ENCODE measurements around the gene C17orf100. TPM values are rescaled to one million over a fixed set of nuclear protein-coding genes. Genes with fewer than 3 reads are reported as not detected.

C17orf100 gene
- total and polyA plus RNA-seq, 4 donors: 0.56 to 33.2 (median 2.7) TPM

DNA sequence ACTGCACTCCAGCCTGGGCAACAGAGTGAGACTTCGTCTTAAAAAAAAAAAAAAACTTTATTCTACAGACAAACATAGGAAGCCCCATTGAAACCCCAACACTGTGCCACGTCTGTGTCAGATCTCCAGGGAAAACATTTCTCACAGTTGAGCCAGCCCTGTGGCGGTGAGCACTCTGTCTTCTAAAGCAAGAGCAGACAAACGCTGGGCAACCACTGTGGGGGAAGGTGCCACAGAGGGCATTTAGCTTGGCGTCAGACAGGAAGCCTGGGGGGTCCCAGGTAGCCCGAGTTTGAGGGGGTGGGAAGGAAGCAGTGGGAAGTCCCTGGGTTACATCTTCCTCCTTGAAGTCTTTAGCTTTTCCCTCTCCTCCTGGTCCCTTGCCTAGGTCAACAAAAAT, 16.0 kb downstream of the C17orf100 start:
- Histone ChIP-seq H3K36me3 (ENCODE audit: control insufficient read depth in 4 of 4, insufficient read depth in 3 of 4, low read depth in 1 of 4, low read length in 3 of 4) (no peaks in the 10 kb centered on the region), H3K4me3 (ENCODE audit: low read depth in 1 of 3, low read length in 3 of 3) (no peak overlapping the region), H3K9ac (ENCODE audit: low read depth in 1 of 2, low read length in 2 of 2) (no peak overlapping the region), H3K9me3 (ENCODE audit: control insufficient read depth in 4 of 4, low read length in 3 of 4) (no peaks in the 10 kb centered on the region), H3K27me3 (ENCODE audit: control insufficient read depth in 4 of 4, insufficient read depth in 4 of 4, low read length in 3 of 4) (no peaks in the 10 kb centered on the region), H3K27ac (ENCODE audit: low read depth in 1 of 2, low read length in 2 of 2) (no peak overlapping the region), H3K4me1 (ENCODE audit: control insufficient read depth in 4 of 4, insufficient read depth in 4 of 4, low read length in 3 of 4) (peaks cover 2 to 12% (median 9%) of the 10 kb centered on the region in 4 donors)
- WGBS: 70% methylated on average over 6 of the region's 6 CpGs
- no peak for DNase-seq (ENCODE audit: low spot score)
- TF ChIP-seq GABPA (IDR thresholded peaks at IDR 0.05 in 1 of 2, conservative IDR thresholded peaks at IDR 0.05 in 1 of 2) (no peak), JUND (IDR thresholded peaks at IDR 0.05) (no peak), EGR1 (IDR thresholded peaks at IDR 0.05; ENCODE audit: low read depth in 2 of 2) (no peak)

DNA sequence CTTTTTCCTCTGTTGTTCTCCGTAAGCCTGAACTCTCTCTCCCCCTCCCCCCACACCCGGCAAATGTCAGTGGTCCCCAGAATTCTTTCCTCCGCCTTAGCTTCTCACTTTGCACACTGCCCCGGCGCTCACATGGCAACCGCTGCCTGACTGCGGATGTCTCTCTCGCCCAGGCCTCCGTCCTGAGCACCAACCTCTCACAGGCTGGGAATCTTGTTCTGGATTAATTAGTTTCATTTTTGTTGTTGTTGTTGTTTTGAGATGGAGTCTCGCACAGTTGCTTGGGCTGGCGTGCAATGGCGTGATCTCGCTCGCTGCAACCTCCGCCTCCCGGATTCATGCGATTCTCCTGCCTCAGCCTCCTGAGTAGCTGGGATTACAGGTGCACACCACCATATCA, 16.7 kb downstream of the C17orf100 start:
- H3K36me3 ChIP-seq (ENCODE audit: control insufficient read depth in 4 of 4, insufficient read depth in 3 of 4, low read depth in 1 of 4, low read length in 3 of 4): no peaks in the 10 kb centered on the region
- WGBS: 92% methylated on average over 17 of the region's 17 CpGs
- no peaks in the 10 kb centered on the region for H3K9me3 ChIP-seq (ENCODE audit: control insufficient read depth in 4 of 4, low read length in 3 of 4)
- DNase-seq (ENCODE audit: low spot score): no peak
- no peak overlapping the region for H3K27ac ChIP-seq (ENCODE audit: low read depth in 1 of 2, low read length in 2 of 2)
- no peak overlapping the region for H3K4me3 ChIP-seq (ENCODE audit: low read depth in 1 of 3, low read length in 3 of 3)
- H3K4me1 ChIP-seq (ENCODE audit: control insufficient read depth in 4 of 4, insufficient read depth in 4 of 4, low read length in 3 of 4): peaks cover 2 to 12% (median 9%) of the 10 kb centered on the region in 4 donors
- H3K27me3 ChIP-seq (ENCODE audit: control insufficient read depth in 4 of 4, insufficient read depth in 4 of 4, low read length in 3 of 4): no peaks in the 10 kb centered on the region
- TF ChIP-seq GABPA (IDR thresholded peaks at IDR 0.05 in 1 of 2, conservative IDR thresholded peaks at IDR 0.05 in 1 of 2): no peak
- TF ChIP-seq, protein P1, sequence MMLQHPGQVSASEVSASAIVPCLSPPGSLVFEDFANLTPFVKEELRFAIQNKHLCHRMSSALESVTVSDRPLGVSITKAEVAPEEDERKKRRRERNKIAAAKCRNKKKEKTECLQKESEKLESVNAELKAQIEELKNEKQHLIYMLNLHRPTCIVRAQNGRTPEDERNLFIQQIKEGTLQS (IDR thresholded peaks at IDR 0.05): no peak
- TF ChIP-seq HNF4G (IDR thresholded peaks at IDR 0.05): no peak
- no peak for TF ChIP-seq CTCF (IDR thresholded peaks at IDR 0.05; ENCODE audit: low read depth, low read length, missing input control)
- H3K9ac ChIP-seq (ENCODE audit: low read depth in 1 of 2, low read length in 2 of 2): no peak overlapping the region

- Histone ChIP-seq H3K36me3 (ENCODE audit: control insufficient read depth in 4 of 4, insufficient read depth in 3 of 4, low read depth in 1 of 4, low read length in 3 of 4) (no peaks in the 10 kb centered on the region), H3K27ac (ENCODE audit: low read depth in 1 of 2, low read length in 2 of 2) (no peak overlapping the region), H3K27me3 (ENCODE audit: control insufficient read depth in 4 of 4, insufficient read depth in 4 of 4, low read length in 3 of 4) (no peaks in the 10 kb centered on the region), H3K4me1 (ENCODE audit: control insufficient read depth in 4 of 4, insufficient read depth in 4 of 4, low read length in 3 of 4) (peaks cover 2 to 12% (median 9%) of the 10 kb centered on the region in 4 donors), H3K4me3 (ENCODE audit: low read depth in 1 of 3, low read length in 3 of 3) (no peak overlapping the region), H3K9ac (ENCODE audit: low read depth in 1 of 2, low read length in 2 of 2) (no peak overlapping the region), H3K9me3 (ENCODE audit: control insufficient read depth in 4 of 4, low read length in 3 of 4) (no peaks in the 10 kb centered on the region)
- TF ChIP-seq TAF1 (conservative IDR thresholded peaks at IDR 0.05) (no peak), HNF4A (conservative IDR thresholded peaks at IDR 0.05) (peak in 1 of 2 donors; percentile 9)
- DNase-seq (ENCODE audit: low spot score): no peak
- 75% methylated on average over 14 of the region's 14 CpGs for WGBS
Measured at GRCh38 chr17:6668727-6669425, 17.3 kb downstream of the C17orf100 start.

GRCh38 chr17:6669479-6670212, 18.1 kb downstream of the C17orf100 start:
- Histone ChIP-seq H3K4me3 (ENCODE audit: low read depth in 1 of 3, low read length in 3 of 3) (no peak overlapping the region), H3K27ac (ENCODE audit: low read depth in 1 of 2, low read length in 2 of 2) (no peak overlapping the region), H3K36me3 (ENCODE audit: control insufficient read depth in 4 of 4, insufficient read depth in 3 of 4, low read depth in 1 of 4, low read length in 3 of 4) (no peaks in the 10 kb centered on the region), H3K9ac (ENCODE audit: low read depth in 1 of 2, low read length in 2 of 2) (no peak overlapping the region), H3K4me1 (ENCODE audit: control insufficient read depth in 4 of 4, insufficient read depth in 4 of 4, low read length in 3 of 4) (peaks cover 2 to 12% (median 9%) of the 10 kb centered on the region in 4 donors), H3K9me3 (ENCODE audit: control insufficient read depth in 4 of 4, low read length in 3 of 4) (no peaks in the 10 kb centered on the region), H3K27me3 (ENCODE audit: control insufficient read depth in 4 of 4, insufficient read depth in 4 of 4, low read length in 3 of 4) (no peaks in the 10 kb centered on the region)
- TF ChIP-seq SP1 (IDR thresholded peaks at IDR 0.05): no peak
- 87% methylated on average over 10 of the region's 10 CpGs for WGBS
- no peak for DNase-seq (ENCODE audit: low spot score)
